NCI-H128 (cell line): Measurements from ENCODE around the gene SFTPA2.
"Not testable (repeated sequence)": the region's sequence is repeated elsewhere in the genome, so short reads cannot be mapped to it uniquely, and the experiment has no call there.

Experiments used
- DNase-seq: peaks from one replicate; lab custom pipeline; 2025; ENCODE audit not compliant: unreplicated experiment; lab: John Stamatoyannopoulos, UW

Gene SFTPA2

DNA sequence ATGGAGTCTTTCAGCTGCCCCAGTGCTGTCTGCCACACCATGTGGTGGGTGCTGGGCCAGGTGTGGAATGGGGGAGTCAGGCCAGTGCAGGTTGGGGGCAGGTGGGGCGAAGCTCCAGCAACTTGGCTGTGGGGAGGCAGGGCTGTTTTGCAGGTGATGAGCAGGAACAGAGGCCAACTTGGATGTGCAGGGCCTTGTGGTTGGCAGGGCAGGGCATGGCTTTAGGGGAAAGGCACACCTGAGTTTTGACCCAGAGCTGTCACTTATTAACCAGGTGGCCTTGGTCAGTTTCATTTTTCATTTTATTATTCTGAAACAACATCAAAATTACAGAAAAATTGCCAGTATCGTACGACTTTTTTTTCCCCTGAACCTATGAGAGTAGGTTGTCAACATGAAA lies 1.1 kb upstream of the SFTPA2 start:
- DNase-seq, result no peak

DNA sequence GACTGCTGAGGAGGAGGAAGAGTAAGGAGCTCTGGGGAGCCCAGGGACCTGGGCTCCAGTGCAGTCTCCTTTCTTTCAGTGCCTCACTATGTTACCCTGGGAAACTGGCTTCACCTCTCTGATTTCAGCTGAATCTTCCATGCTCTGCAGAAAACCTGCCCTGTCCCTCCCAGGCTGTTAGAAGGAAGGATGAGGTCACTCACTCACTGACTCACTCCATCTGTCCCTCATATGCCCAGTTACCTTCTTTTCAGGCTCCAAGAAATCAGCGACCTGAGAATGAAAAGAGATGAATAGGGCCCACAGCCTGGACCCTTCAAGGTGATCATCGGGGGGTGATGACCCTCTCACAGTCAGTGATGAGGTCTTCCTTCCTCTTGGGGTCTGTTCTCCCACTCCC lies 481 bp downstream of the SFTPA2 start:
- DNase-seq, result no peak

DNA sequence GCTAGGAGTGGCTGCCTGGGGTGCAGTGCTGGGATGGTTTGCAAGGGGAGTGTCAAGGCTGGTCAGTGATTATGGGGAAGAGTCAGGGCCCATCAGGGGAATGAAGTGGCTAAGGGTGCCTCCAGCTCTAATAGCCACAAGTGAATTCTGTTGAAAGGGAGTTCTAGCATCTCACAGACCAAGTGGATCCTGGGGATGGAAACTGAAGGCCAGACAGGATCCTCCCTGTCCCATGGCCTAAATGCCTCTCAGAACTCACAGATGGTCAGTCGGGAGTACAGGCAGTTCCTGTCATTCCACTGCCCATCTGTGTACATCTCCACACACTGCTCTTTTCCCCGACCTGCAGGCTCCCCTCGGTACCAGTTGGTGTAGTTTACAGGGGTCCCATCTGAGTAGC lies 3.2 kb downstream of the SFTPA2 start:
- not testable (repeated sequence) for DNase-seq

DNA sequence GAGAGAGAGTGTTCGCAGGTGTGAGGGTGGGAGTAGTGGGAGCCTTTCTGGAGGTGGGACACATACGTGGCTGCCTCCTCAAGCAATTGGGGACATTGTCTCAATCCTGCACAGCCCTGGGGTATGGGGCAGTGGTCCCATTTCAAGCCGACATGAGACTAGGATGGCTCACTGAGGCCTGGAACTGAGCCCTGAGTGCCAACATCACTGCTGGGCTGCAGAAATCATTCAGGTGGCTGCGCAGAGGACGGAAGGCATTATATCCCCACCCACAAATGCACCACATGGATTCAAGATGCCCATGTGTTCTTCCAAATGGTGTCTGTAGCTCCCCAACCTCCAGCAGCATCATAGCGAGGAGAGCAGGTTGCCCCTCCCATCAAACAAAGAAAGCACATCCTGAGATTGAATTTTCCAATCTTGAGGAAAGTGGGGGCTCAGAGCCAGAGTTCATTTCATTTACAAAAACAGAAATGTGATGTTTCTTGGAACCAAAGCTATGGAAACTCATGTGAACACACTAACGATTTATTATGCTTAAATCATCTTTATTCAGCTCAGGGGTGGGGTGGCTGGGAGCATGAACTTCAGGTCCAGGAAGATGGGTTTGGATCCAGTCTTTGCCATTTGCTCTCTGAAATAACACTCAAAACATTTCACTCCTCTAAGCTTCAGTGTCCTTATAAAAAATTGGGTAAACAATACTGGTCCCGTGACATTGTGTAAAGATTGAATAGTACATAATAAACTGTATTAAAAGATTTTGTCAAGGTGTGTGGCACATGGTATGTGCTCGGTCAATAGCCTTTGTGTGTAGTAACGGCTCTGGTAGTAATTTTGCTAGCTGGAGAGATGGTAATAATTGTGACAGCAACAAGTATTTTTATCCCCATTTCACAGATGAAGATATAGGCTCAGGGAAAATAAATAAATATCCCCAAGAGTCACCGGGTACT lies 4.6 kb downstream of the SFTPA2 start:
- DNase-seq, result no peak

DNA sequence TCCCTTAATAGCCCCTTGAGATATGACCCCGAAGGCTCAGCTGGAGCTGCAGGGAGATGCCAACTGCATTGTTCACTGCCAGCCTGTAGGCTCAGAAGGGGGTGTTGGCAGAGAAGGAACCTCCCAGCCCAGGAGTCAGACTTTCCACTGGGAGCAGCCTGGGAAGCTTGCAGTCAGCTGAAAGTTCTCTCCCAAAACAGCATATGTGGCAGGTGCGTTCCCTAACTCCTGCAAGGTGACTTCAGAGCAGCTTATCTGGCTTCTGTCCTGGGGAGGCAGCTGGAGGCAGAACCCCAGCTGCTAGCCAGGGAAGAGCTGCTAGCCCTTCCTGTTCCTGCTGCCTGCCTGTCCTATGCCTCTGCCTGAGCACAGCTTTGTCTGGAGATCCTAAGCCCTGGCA lies 8.1 kb downstream of the SFTPA2 start:
- DNase-seq, result no peak

DNA sequence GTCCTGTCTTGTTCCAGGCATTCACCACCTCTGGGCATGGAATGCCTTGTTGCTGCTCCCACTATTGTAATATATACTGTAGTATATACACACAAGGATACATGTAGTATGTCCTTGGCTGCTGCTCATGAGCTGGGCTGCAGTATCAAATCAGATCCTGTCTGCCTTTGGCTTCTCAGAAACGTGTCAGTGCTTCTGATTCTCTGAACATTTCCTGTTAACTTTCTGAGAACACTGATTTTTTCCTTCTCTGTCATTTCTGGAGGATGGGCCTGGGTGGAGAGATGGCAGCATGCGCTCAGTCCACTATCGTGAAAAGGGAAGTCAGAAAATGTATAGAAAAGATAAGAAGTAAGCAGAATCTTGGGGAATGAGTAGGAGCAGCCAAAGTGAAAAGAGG lies 12.2 kb downstream of the SFTPA2 start:
- DNase-seq, result no peak

DNA sequence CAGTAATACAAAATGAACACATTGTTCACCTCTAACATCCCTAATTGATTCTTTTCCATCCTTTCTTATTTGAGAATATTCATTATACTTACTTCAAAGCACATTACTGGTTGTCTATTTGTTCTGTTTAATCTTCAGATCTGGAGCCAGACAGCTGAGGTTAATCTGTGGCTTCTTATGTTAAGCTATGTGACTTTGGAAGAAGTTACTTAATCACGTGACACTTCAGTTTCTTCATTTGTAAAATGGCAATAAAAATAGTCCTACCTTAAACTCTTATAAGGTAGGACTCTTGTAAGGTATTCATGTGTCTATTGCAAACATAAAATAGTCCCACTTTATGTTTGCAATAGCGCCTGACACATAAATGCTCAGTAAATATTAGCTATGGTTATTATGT lies 13.1 kb downstream of the SFTPA2 start:
- DNase-seq, result not testable (repeated sequence)

DNA sequence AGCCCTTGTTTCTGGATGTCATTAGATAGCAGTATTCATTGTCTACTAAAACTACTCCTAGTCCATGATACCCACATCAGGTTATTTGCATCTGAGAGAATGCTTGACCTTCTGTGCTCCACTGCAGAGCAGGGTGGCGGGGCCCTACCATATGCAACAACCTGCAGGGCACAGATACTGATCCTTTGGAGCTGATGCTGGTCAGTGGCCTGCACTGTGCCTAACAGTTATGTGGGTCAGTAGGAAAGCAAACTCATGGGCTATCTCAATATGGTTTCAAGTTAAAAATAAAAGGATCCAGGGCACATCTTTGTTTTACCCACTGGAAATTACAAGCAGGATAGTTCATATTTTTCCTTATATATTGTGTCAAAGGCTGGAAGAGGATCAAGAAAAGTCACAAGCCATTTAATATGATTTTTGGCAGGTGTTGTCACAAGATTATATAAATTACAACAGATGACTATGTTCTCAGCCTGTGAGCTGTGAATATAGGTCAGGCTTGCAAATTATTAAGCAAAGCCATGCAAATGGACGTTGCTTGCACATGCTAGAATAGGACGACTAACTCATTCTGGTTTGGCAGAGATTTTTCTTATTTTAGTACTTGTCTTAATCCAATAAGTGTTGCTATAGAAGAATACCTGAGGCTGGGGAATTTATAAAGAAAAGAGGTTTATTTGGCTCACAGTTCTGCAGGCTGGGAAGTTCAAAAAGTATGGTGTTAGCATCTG lies 15.1 kb downstream of the SFTPA2 start:
- DNase-seq, result not testable (repeated sequence)

DNA sequence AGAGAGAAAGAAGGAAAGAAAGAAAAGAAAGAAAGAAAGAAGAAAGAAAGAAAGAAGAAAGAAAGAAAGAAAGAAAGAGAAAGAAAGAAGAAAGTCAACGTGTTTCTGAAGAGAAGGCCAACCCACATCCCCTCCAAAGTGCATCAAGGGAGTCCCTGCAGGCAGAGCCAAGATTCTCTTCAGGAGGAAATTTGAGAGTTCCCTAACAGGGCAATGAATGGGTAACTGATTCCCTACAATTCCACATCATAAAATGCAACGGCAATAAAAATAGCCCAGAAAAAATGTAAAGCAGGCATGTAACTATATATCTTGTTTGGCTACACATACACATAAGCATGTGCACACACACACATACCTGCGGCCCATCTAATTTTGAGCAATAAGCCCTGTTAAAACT lies 15.8 kb downstream of the SFTPA2 start:
- DNase-seq, result not testable (repeated sequence)

DNA sequence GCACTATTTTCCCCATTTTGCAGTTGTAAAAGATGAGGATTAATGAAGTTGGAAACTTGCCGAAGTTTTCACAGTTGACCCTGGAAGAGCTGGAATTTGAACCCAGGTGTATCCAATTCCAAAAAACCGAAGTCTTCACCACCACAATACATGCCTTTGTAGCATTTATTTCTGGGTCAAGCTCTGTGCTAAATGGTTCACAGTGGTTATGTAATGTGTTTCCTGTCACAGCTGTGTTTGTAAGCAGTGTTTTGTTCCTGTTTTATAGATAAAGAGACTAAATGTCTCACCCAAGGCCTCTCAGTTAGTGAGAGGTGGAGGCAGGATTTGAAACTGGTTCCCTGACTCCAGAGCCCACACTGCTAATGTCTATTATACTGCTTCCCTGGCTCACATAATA lies 17.6 kb downstream of the SFTPA2 start:
- no peak for DNase-seq

DNA sequence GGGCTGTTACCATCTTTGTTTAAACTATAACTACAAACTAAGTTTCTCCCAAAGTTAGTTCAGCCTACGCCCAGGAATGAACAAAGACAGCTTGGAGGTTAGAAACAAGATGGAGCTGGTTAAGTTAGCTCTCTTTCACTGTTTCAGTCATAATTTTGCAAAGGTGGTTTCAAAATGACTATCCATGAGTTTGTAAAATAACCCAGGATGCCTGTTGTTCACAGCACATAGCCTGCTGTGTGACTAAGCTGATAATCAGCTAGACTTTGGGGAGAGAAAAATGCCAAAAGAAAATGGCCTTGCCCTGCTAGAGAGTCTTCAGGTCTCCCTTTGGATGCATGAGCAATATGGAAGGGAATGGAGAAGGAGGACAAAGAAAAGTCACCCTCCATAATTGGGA lies 19.3 kb downstream of the SFTPA2 start:
- DNase-seq, result not testable (repeated sequence)

DNA sequence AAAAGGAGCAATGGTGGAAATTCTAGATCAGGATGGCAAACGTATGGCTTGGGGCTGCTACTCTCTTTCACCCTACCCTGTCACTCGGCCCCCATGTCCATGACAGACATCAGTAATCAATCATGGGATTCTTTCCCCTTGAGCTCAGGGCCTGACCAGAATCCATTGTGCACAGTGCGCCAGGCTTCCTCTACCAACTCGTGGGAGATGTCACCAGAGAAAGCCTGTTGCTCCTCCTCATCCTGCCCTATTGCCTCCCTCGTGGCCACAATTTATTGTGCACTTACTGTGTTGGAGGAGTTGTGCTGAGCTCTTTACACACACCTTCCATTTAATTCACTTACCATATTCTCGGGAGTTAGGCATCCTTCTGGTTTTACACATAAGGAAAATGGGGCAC lies 21.9 kb downstream of the SFTPA2 start:
- DNase-seq, result not testable (repeated sequence)

DNA sequence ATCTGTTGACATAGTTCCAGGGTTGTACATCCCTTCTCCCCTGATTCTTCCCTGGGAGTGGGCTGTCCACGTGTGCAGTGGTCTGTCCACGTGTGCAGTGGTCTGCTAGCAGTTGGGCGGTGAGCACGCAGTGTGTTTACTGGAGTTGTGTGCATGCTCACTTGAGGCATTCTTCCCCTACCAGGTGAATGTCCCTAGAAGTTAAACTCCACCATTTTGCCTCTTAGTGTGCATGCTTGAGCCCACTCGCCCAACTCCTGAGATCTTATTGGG lies 26.4 kb downstream of the SFTPA2 start:
- not testable (repeated sequence) for DNase-seq

DNA sequence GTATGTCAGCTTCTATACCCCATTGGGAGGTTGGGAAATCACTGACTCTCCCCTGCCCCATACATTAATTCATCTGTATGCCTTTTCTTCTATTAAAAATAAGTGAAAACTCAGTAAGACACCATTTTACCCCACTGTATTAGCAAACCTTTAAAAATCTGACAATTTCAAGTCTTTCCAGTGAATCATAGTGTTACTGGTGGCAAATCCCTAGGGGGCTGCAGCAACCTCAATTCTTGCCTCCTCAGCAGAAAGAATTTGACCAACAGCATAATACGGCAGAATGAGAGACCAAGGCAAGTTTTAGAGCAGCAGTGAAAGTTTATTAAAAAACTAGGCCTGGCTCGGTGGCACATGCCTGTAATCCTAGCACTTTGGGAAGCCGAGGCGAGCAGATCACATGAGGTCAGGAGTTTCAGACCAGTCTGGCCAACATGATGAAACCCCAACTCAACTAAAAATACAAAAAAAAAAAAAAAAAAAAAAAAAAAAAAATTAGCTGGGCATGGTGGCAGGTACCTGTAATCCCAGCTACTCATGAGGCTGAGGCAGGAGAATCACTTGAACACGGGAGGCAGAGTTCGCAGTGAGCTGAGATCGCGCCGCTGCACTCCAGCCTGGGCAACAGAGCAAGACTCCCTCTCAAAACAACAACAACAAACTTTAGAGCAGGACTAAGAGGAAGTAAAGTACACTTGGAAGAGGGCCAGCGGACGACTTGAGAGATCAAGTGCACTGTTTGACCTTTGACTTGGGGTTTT lies 26.9 kb downstream of the SFTPA2 start:
- not testable (repeated sequence) for DNase-seq

DNA sequence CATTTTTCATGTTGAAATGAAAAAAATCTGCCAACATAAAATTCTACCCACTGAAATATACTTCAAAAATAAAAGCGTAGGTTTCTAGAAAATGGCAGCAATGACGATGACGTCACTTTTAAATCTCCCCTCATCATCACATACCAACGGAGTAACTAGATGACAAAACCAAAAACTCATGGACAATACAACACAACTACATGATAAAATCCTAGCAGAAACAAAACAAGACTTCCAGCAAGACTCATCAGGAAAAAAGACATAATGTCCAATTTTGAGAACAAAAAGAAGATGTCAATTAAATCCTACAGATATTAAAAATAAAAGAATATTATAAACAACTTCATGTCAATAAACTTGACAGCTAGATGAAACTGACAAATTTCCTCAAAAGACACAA lies 31.9 kb downstream of the SFTPA2 start:
- DNase-seq, result not testable (repeated sequence)

DNA sequence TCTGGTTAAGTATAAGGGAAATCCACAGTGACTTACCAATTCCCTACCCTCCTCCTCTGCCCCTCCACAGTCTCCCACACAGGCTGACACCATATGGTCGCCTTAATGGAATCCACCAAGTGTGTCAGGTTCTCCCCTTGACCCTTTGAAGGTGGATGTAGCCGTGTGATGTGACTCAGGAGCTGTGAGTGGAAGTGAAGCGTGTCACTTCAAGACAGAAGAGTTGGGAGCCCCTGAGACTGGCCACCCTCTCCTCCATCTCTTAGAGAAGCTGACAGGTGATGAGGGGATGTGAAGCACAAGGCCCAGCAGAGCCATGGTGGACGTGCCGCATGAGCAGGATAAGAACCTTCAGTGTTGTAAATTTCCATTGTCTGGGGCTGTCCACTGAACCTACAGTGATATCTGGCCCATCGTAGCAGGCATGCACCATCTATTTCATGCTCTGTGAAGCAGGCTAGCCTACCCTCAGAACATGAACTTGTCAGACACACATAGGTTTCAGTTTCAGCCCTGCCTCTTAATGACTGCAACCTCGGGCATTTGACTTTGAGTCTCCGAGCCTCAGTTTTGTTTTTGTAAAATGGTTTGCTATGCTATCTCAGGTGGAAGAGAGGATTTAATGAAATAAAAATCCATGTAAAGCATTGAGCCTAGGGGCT lies 35.0 kb downstream of the SFTPA2 start:
- DNase-seq, result not testable (repeated sequence)

DNA sequence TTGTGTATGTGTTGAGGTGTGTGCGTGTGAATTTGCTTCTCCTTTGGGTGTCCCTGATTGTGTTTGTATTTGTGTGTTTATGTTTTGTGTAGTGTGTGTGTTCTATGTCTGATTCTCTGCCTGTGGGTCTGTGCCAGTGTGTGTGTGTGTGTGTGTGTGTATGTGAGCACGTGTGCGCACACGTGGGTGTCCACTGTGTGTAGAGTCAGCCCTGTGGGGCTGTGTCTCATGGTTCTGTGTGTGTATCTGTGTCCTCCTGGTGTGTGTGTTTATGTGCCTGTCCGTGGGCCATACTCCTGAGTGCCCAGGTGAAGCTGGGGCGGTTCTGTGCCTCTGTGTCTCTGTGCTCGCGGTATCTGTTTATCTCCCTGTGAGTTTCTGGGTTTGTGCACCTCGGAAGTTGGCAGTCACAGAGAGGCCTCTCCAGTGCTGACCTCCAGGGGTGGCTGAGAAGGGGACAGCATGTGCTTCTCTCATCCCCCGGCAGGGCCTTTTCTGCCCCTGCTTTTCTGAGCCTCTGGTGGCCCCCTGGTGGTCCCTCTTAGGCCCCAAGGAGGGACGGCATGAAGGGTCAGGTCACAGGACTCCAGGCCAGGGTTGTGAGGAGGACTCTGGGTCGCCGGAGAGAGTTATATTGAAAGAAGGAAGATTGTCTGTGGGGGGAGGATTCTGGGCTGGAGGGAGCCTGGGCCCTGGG lies 36.9 kb downstream of the SFTPA2 start:
- DNase-seq, result not testable (repeated sequence)

DNA sequence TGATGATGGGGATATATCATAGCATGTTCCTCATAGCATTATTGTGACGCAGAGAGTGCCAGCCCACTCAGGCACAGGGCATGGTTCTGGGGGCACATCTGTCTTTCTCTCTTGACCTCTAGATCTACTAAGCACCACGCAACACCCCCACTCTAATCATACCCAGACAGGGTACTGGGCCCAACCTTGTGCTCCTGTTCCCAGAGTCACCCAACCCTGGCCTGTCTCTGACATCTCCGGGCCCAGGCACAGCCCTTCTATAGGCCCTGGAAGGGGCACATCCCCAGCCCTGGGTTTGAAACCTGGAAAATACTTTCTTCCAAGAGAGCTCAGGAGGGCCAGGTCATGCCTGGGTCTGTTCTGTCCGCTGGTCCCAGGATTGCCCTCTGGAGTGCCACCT lies 37.7 kb downstream of the SFTPA2 start:
- DNase-seq, result not testable (repeated sequence)

DNA sequence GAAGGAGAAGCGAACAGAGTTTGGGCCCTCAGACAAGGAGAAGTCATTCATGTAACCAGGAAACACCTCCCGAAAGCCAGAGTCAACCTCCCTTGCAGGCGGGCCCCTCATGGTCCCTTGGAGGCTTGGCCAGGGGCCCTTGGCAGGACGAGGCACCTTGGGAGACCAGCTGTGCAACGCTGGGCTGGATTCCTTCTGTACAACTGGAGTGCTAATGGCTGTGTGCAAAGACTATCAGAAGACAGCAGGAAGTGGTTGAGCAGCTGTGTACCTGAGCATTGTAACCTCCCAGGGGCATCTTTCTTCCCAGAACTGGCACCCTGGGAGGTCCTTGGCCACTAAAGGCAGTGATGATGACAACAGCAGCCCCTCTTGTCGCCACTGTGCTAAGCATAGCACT lies 38.5 kb downstream of the SFTPA2 start:
- DNase-seq, result not testable (repeated sequence)

DNA sequence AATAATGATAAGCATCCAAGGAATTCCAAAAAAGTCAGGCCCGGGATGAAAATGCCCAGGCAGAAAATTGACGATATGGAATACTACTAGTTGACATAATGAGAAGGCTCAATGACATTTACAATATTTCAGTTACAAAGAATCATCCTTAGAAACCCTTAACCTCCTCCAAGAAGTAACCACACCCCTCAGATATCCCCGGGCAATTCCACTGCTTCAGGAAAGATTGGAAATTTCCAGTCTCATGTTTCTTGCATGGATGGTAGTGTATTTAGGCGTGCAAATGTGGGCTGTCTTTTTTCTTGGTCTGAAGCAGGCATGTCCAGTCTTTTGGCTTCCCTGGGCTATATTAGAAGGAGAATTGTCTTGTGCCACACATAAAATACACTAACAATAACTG lies 42.6 kb downstream of the SFTPA2 start:
- not testable (repeated sequence) for DNase-seq
